ENCODE measurements around the gene CCDC82. TPM values are rescaled to one million over a fixed set of nuclear protein-coding genes. Genes with fewer than 3 reads are reported as not detected.

The CCDC82 gene
- total and polyA plus RNA-seq, 2 of the 4 experiments (the other 2 are of a cell fraction): 4.1 to 9.4 TPM

DNA sequence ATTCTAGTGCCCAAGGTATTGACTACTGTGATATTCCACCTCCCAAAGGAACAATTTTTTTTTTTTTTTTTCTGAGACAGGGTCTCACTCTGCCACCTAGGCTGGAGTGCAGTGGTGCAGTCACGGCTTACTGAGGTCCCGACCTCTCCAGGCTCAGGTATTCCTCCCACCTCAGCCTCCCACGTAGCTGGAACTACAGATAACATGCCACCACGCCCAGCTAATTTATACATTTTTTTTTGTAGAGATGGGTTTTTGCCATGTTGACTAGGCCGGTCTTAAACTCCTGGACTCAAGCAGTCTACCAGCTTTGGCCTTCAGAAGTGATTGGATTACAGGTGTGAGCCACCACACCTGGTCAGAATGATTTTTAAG, 80.1 kb downstream of the CCDC82 start:
- intact Hi-C loops (cut with micrococcal nuclease): no loop called here

More for the DNA sequence above, 80.1 kb downstream of the CCDC82 start:
- Histone ChIP-seq H3K23ac (ENCODE audit: low read depth, low read length) (no peak overlapping the region), H2BK5ac (ENCODE audit: low read depth, low read length, poor library complexity, severe bottlenecking) (peak overlapping the region; percentile 30), H3K79me1 (ENCODE audit: low read depth in 1 of 2, low read length in 2 of 2) (peaks cover 22 to 70% of the 10 kb centered on the region in 2 experiments; a peak in 3 of 4 replicates), H3K9ac (ENCODE audit: low read depth, low read length) (no peak overlapping the region), H2AK5ac (ENCODE audit: low read depth, low read length) (peak overlapping the region; percentile 28; the same call in 1 of the 2 replicates), H3K9me3 (ENCODE audit: control insufficient read depth, insufficient read depth, low read length) (no peaks in the 10 kb centered on the region), H2BK20ac (ENCODE audit: low read depth, low read length) (no peak overlapping the region), H4K5ac (ENCODE audit: low read depth, low read length) (no peak overlapping the region), H2AFZ (replicated peaks; ENCODE audit: low read length, poor library complexity) (no peak overlapping the region), H3K14ac (replicated peaks; ENCODE audit: low read depth, low read length) (0 out of 2 replicates have a peak overlapping the region, but pooled peaks have one; percentile 17), H3K27me3 (ENCODE audit: control insufficient read depth, insufficient read depth, low read length) (no peaks in the 10 kb centered on the region), H4K91ac (ENCODE audit: insufficient read depth, low read depth, low read length) (peak overlapping the region; percentile 22; the same call in 1 of the 2 replicates), H2BK15ac (ENCODE audit: low read depth, low read length) (peak overlapping the region; percentile 78; the same call in 1 of the 3 replicates), H4K20me1 (ENCODE audit: insufficient read depth, low read length) (no peaks in the 10 kb centered on the region), H3K4me2 (ENCODE audit: low read depth, low read length) (no peak overlapping the region), H3K36me3 (ENCODE audit: control insufficient read depth, insufficient read depth, low read length) (peaks cover 2% of the 10 kb centered on the region; the same call in 1 of the 2 replicates), H3K4me1 (ENCODE audit: control insufficient read depth, insufficient read depth, low read length) (peaks cover 20% of the 10 kb centered on the region), H3K4ac (ENCODE audit: low read depth, low read length) (0 out of 2 replicates have a peak overlapping the region, but pooled peaks have one; percentile 7), H3K18ac (ENCODE audit: low read depth, low read length) (no peak overlapping the region), H2AK9ac (replicated peaks; ENCODE audit: low read depth, low read length, poor library complexity) (no peak overlapping the region), H3K27ac (ENCODE audit: insufficient read depth, low read length) (peak overlapping the region; percentile 14; the same call in 1 of the 2 replicates), H3K56ac (ENCODE audit: extremely low read depth, insufficient read depth, low read length) (no peak overlapping the region), H3K9me1 (ENCODE audit: insufficient read depth, low read length) (peaks cover 15% of the 10 kb centered on the region), H3K4me3 (ENCODE audit: insufficient read depth, low read depth, low read length) (no peak overlapping the region), H2BK120ac (ENCODE audit: low read depth, low read length) (no peak overlapping the region), H4K8ac (ENCODE audit: low read depth in 2 of 2, low read length in 2 of 2) (peak overlapping the region in 1 of 2 experiments; percentile 56; a peak in 1 of 4 replicates)
- no TSS peak for BruUV-seq (replicated peaks)
- POLR2A ChIA-PET (ENCODE audit: unreplicated experiment): no interaction called here
- DNase-seq: no peak
- no CpG with 5 or more reads among the region's 5 CpGs for WGBS, 2 experiments (ENCODE audit: extremely low coverage in 2 of 2, insufficient read length in 1 of 2)
- CTCF ChIA-PET: interaction anchor here (0.6 to 4.8 kb wide), 3 partner anchors 9 to 33 kb away, joined by 3 to 27 read pairs (median 7); partner anchors contain the start of gene MAML2
- TF ChIP-seq BHLHE40 (IDR thresholded peaks at IDR 0.05; ENCODE audit: low read depth, low read length) (no peak), POLR2A (IDR thresholded peaks at IDR 0.05; ENCODE audit: low read depth, low read length) (no peak), RAD21 (IDR thresholded peaks at IDR 0.05; ENCODE audit: low read length) (no peak), CHD1 (IDR thresholded peaks at IDR 0.05; ENCODE audit: low read depth, low read length) (no peak), MAFK (IDR thresholded peaks at IDR 0.05; ENCODE audit: low read depth, low read length) (no peak), MXI1 (IDR thresholded peaks at IDR 0.05; ENCODE audit: borderline replicate concordance, low read depth, low read length) (no peak), SMC3 (IDR thresholded peaks at IDR 0.05; ENCODE audit: low read depth, low read length) (no peak), RFX5 (IDR thresholded peaks at IDR 0.05; ENCODE audit: low read depth, low read length) (no peak), MAZ (IDR thresholded peaks at IDR 0.05; ENCODE audit: borderline replicate concordance, low read depth, low read length) (no peak), RCOR1 (IDR thresholded peaks at IDR 0.05; ENCODE audit: insufficient replicate concordance, low read length) (no peak)
- TF ChIP-seq, protein P1, sequence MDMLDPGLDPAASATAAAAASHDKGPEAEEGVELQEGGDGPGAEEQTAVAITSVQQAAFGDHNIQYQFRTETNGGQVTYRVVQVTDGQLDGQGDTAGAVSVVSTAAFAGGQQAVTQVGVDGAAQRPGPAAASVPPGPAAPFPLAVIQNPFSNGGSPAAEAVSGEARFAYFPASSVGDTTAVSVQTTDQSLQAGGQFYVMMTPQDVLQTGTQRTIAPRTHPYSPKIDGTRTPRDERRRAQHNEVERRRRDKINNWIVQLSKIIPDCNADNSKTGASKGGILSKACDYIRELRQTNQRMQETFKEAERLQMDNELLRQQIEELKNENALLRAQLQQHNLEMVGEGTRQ (IDR thresholded peaks at IDR 0.05; ENCODE audit: low read depth, low read length): no peak
- TF ChIP-seq, protein P2, sequence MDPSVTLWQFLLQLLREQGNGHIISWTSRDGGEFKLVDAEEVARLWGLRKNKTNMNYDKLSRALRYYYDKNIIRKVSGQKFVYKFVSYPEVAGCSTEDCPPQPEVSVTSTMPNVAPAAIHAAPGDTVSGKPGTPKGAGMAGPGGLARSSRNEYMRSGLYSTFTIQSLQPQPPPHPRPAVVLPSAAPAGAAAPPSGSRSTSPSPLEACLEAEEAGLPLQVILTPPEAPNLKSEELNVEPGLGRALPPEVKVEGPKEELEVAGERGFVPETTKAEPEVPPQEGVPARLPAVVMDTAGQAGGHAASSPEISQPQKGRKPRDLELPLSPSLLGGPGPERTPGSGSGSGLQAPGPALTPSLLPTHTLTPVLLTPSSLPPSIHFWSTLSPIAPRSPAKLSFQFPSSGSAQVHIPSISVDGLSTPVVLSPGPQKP (IDR thresholded peaks at IDR 0.05; ENCODE audit: borderline replicate concordance, low read depth, low read length): no peak
- dilution Hi-C loops (cut with HindIII; ENCODE audit: low sequenced_read_pairs, unreplicated experiment) (no loop called here), in situ Hi-C loops (cut with MboI; ENCODE audit: low sequenced_read_pairs) (no loop called here)
- no peak for ATAC-seq (ENCODE audit: low read depth)

All from IMR-90 (cell line).